Gastroesophageal sphincter (tissue), 4 donors: ENCODE results near the gene DPF3. TPM values are rescaled to one million over a fixed set of nuclear protein-coding genes. Genes with fewer than 3 reads are reported as not detected.

Source experiments
- ATAC-seq: fragments of 150-250 bp; one replicate; pipeline ENCODE4 v1.9.1; 2016; ENCODE audit warnings: mild to moderate bottlenecking, moderate library complexity
- H3K27ac ChIP-seq, 4 donors: fragments of 200-600 bp; sonication (generic) in 3 of 4; 1 replicate in 3 of 4; 2 replicates in 1 of 4; pipeline ENCODE4 v1.5.1; 2016 to 2019
- H3K27me3 ChIP-seq: fragments of 200-600 bp; sonication (generic); one replicate; pipeline ENCODE4 v1.5.1; 2019
- H3K36me3 ChIP-seq, 2 donors: fragments of 200-600 bp; sonication (generic); one replicate each; pipeline ENCODE4 v1.5.1; 2019; ENCODE audit warnings: control low read depth in 1 of 2
- H3K4me1 ChIP-seq, 3 donors: fragments of 200-600 bp; sonication (generic); 1 replicate in 2 of 3; 2 replicates in 1 of 3; pipeline ENCODE4 v1.5.1; 2016 to 2019; ENCODE audit warnings: control low read depth in 2 of 3
- H3K4me3 ChIP-seq, 2 donors: fragments of 200-600 bp; sonication (generic); one replicate each; pipeline ENCODE4 v1.5.1; 2019; ENCODE audit warnings: mild to moderate bottlenecking in 1 of 2, moderate library complexity in 1 of 2
- H3K9me3 ChIP-seq, 3 donors: fragments of 200-600 bp; sonication (generic); one replicate each; pipeline ENCODE4 v1.5.1; 2017 to 2019; ENCODE audit warnings: control low read depth in 2 of 3
- CTCF ChIP-seq, 4 experiments: fragments of 200-600 bp in 2 of 4; fragments of 450-650 bp in 2 of 4; sonication (generic) in 1 of 4; IDR thresholded peaks; one replicate each; pipeline ENCODE4 v1.5.1; 2017 to 2019; ENCODE audit warnings: antibody characterized with exemption in 4 of 4, mild to moderate bottlenecking in 2 of 4, moderate library complexity in 2 of 4
- EP300 ChIP-seq: sonication (generic); formaldehyde crosslinking; IDR thresholded peaks from one replicate; pipeline ENCODE4 v1.6.1; 2017; ENCODE audit warnings: antibody characterized with exemption, mild to moderate bottlenecking
- POLR2A ChIP-seq, 2 donors: fragments of 450-650 bp; IDR thresholded peaks; one replicate each; pipeline ENCODE4 v1.6.1; 2017; ENCODE audit warnings: antibody characterized with exemption in 2 of 2, mild to moderate bottlenecking in 2 of 2, moderate library complexity in 1 of 2
- POLR2AphosphoS5 ChIP-seq: sonication (generic); formaldehyde crosslinking; IDR thresholded peaks from one replicate; pipeline ENCODE4 v1.6.1; 2017; ENCODE audit warnings: antibody characterized with exemption
- WGBS, 2 donors: methylation state at CpG; one replicate each; pipeline ENCODE4 v1.1.5; 2018; ENCODE audit warnings: low coverage in 1 of 2; 5-methylcytosine and 5-hydroxymethylcytosine counted together
- total RNA-seq, 4 donors: library from RNA; depleted of rRNA; stranded (reverse); fragments of >200 nt; gene quantifications; one replicate each; pipeline ENCODE4 v1.1.0, GENCODE V29; 2016

DPF3 gene
- total RNA-seq, 4 donors from 2014 or later: 0.13 to 4.4 (median 2.1) TPM

- H3K27ac ChIP-seq: no peak overlapping the region
- H3K27me3 ChIP-seq: no peaks in the 10 kb centered on the region
- H3K36me3 ChIP-seq: no peaks in the 10 kb centered on the region
- ATAC-seq: no peak
- H3K4me3 ChIP-seq: no peak overlapping the region
- peaks cover 0 to 11% (median 0%) of the 10 kb centered on the region in 3 donors for H3K9me3 ChIP-seq
- no peak for TF ChIP-seq POLR2A (IDR thresholded peaks at IDR 0.05)
- no peak for TF ChIP-seq EP300
- TF ChIP-seq POLR2AphosphoS5: no peak
- no peak for TF ChIP-seq CTCF (IDR thresholded peaks at IDR 0.05)
- WGBS, 2 donors: 81 to 89% methylated on average over 4 of the region's 4 CpGs
- no peaks in the 10 kb centered on the region for H3K4me1 ChIP-seq
Measured at GRCh38 chr14:72634691-72635616, 258.9 kb downstream of the DPF3 start.

DNA sequence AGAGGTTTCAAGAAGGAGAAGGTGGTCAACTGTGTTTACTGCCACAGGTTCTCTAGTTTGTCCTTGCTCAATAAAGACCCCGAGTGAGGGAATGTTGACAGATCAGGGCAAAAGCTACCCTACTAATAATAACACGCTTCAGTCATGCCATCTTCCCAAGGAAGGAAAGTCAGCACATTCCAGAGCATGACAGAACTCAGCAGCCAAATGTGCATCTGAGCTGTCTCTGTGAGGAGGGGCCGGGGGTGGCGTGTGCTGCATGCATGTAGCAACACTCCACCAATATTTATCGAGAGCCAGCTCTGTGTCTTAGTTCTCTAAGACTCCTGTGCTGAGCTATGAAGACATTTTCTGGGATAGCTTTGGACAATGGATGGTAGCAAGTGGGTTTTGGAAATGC lies 260.4 kb downstream of the DPF3 start:
- H3K27ac ChIP-seq: no peak overlapping the region
- 80 to 86% methylated on average over 3 to 4 of the region's 5 CpGs for WGBS, 2 donors
- no peak overlapping the region for H3K4me3 ChIP-seq
- H3K36me3 ChIP-seq: no peaks in the 10 kb centered on the region
- TF ChIP-seq CTCF (IDR thresholded peaks at IDR 0.05): no peak
- TF ChIP-seq POLR2A (IDR thresholded peaks at IDR 0.05): no peak
- TF ChIP-seq EP300: no peak
- no peak for TF ChIP-seq POLR2AphosphoS5
- H3K27me3 ChIP-seq: no peaks in the 10 kb centered on the region
- ATAC-seq: no peak
- H3K4me1 ChIP-seq: no peaks in the 10 kb centered on the region
- H3K9me3 ChIP-seq: peaks cover 0 to 5% (median 0%) of the 10 kb centered on the region in 3 donors

GRCh38 chr14:72632727-72633126 lies 261.2 kb downstream of the DPF3 start:
- Histone ChIP-seq H3K36me3 (no peaks in the 10 kb centered on the region), H3K9me3 (peaks cover 0 to 5% (median 0%) of the 10 kb centered on the region in 3 donors), H3K4me3 (no peak overlapping the region), H3K27me3 (no peaks in the 10 kb centered on the region), H3K27ac (no peak overlapping the region), H3K4me1 (no peaks in the 10 kb centered on the region)
- WGBS, 2 donors: 25 to 45% methylated on average over 1 of the region's 1 CpG
- ATAC-seq: no peak
- TF ChIP-seq POLR2AphosphoS5: no peak
- no peak for TF ChIP-seq EP300
- no peak for TF ChIP-seq CTCF (IDR thresholded peaks at IDR 0.05)
- TF ChIP-seq POLR2A (IDR thresholded peaks at IDR 0.05): no peak

- 83% methylated on average over 1 of the region's 1 CpG; no CpG with 5 or more reads in 1 of the 2 donors for whole genome bisulfite sequencing, 2 donors
- ATAC-seq: no peak
- TF ChIP-seq POLR2A (IDR thresholded peaks at IDR 0.05) (no peak), EP300 (no peak), CTCF (IDR thresholded peaks at IDR 0.05) (no peak), POLR2AphosphoS5 (no peak)
- Histone ChIP-seq H3K36me3 (no peaks in the 10 kb centered on the region), H3K4me1 (no peaks in the 10 kb centered on the region), H3K9me3 (peaks cover 0 to 4% (median 0%) of the 10 kb centered on the region in 3 donors), H3K27me3 (no peaks in the 10 kb centered on the region), H3K4me3 (no peak overlapping the region), H3K27ac (no peak overlapping the region)
Measured at GRCh38 chr14:72631401-72631800, 262.5 kb downstream of the DPF3 start.

DNA sequence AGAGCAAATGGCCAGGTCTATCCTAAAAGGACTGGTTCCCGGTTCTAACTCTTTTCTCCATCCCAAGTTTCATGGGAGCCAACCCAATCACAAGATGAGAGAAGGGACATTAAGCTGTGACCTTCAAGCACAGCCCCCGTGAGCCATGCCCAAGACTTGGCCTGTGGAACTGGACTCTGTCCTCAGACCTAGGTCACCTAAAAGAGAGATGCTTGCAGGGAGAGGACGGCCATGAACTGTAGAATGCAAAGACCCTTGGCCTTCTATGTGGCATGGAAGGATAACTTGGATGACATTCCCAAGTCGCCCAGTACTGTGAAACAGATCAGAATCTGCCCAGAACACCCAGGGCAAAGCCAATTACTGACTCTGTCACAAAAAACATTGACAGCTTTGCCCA lies 263.5 kb downstream of the DPF3 start:
- H3K4me1 ChIP-seq: no peaks in the 10 kb centered on the region
- H3K4me3 ChIP-seq: no peak overlapping the region
- H3K36me3 ChIP-seq: no peaks in the 10 kb centered on the region
- ATAC-seq: no peak
- peaks cover 0 to 4% (median 0%) of the 10 kb centered on the region in 3 donors for H3K9me3 ChIP-seq
- WGBS, 2 donors: 73 to 86% methylated on average over 2 of the region's 4 CpGs
- no peak overlapping the region for H3K27ac ChIP-seq
- no peaks in the 10 kb centered on the region for H3K27me3 ChIP-seq
- TF ChIP-seq EP300: no peak
